HG02938 (cell line): Measurements from ENCODE around the gene FSIP1.

ENCODE experiments used
- ATAC-seq: cut with Tn5 transposase; IDR thresholded peaks from one replicate; pipeline ENCODE4 v1.9.1; 2021; ENCODE audit warnings: mild to moderate bottlenecking, moderate library complexity; ENCODE audit not compliant: unreplicated experiment

Gene FSIP1

DNA sequence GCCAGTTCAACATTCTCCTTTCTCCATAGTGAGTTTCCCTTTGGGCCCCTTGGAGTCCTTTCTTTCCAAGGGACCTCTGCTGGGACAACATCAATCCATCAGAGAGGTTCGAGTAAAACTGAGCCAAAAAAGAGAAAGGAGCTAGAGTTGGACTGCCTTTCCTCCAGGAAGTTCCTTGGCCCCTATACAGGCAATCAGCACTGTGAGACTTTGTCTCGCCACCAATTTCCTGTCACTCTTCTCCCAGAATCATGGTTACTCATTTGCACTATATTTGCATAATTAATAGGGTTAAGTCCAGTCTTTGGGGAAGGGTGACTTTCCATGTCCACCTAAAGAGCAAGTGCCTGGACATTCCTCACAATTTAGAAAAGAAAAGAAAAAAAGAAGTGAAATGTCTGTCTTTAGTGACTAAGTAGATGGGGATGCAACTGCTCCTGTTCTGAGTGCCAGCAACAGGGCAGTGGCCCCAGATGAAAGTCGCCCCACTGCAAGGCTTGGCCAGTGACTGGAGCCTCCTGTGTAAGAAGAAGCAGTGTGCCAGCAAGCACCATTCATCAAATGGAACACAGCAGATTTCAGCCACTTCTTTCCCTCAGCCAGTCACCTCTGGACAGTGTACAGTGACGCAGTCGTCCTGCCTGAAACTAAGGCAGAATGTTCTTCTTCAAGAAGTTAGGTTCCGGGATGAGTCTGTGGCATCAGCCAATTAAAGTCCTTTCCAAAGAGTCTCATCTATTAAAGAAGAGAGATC lies 91.6 kb downstream of the FSIP1 start:
- ATAC-seq = no peak

DNA sequence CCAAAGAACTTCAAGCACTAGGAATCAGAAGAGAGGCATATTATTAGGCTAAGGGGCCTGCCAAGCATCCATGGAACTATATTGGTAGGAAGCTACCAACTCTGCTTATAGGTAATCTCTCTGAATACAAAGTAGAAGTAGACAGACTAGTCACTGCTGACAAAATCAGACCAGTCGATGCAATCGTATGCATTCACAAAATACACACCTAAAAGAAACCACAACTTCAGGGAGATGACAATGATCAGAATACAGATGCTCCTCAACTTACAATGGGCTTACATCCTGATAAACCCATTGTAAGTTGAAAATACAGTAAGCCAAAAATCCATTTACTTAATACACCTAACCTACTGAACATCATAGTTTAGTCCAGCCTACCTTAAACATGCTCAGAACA lies 94.7 kb downstream of the FSIP1 start:
- no peak for ATAC-seq

DNA sequence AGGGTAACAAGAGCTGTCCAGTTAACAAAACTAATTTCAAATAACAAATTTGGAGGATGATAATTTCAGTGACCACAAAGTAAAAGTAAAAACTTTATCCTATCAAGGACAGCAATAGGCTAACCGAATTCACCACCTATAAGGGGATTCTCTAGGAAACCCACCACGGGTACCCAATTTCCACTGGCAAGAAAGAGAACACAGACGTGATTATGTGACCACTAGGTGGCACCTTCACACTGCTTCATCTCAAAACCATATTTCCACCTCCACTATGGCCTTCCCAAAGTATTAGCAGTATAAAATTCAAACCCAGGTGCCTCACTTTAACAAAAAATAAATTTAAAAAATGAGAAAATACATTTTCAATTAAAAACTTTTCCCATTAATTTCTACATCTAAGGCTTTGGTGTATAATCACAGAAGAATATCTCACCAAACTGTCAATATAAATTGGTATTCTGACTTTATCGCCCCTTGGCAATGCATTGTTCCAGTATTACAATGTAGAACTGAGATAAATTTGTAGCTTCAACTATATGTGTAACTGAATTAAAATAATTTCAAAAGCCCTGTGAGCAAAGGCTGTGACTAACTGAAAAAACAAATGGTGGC lies 96.5 kb downstream of the FSIP1 start:
- ATAC-seq = no peak

DNA sequence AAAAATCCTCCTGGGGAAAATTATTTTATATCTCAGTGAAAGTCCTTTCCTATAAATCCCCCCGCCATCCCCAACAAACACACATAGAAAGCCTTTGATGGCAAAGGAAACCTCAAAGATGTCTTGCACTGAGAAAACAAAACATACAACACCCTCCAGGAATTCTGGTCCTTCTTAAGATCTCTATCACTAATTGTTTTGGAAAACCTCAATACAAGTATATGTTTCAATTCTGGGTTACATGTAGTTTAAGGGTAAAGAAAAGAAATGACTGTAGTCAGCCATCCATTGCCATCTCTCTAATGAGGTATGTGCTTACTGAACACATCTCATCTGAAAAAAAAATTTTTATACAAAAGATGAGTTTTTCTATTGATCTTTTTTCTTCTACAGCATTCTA lies 97.3 kb downstream of the FSIP1 start:
- no peak for ATAC-seq

DNA sequence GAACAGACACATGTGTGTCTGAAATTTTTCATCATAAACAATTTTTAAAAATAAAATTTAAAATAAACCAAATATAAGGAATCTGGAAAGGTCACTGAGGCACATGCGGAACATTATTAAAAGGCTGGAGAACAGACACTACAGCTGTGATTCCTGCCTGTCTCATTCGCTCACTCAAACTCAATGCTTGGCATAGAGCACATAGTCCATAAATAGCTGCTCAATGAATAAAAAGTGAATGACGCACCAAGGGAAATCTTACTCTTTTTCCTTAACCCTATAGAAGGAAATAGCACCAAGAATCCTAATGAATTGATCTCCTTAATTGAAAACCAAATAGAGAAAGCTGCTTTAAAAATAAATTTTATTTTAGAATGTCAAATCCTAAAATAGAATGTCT lies 98.4 kb downstream of the FSIP1 start:
- no peak for ATAC-seq

DNA sequence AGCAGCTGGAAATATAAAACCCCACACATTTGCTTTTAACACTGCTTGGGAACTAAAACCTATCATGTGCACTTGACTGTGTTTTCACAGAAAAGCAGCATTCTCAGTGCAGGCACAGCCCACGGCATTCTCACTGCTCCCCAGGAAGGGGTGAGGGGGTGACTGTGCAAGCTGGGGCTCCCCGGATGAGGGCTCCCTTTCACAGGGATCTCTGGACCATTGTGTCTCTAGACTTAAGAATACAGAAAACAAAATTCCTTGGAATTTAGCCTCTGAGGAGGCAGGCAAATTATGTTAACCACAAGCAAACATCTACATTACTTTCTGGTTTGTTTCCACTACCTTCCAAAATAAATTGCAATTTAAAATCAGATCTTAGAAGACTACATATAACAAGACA lies 100.3 kb downstream of the FSIP1 start:
- ATAC-seq = no peak

DNA sequence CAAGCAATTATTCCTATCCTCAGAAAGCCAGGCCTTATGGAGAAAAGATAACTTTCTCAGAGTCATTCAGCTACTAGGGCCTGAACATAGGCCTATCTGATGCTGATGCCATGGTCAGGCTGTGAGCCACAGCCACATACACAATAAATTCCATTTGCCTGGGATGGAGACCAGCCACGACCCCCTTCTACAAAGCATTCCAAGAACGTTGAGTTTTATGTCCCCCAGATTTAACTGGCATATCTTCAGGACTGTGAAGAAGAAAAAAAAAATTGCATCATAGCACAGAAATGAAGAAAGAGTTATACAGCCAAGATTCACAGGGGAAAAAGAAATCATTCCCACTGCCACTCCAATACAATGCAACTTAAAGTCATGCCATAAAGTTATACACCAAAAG lies 101.8 kb downstream of the FSIP1 start:
- ATAC-seq = no peak

DNA sequence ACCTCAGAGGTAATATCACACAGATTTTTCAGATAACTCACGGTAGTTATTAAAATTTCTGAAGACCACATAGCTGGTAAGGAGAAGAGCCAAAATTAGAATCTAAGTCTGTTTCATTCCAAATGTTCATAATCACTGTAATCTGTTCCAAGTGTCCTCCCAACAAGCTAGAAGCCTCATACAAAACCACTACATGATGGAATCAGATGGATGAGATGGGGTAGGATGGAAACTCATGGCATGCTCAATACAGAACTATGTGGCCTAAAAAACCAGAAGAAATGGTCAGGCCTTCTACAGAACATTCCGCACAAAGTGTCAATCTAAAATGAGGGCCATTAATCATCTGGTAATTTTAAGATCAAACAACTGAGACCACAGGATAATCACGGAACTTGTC lies 110.0 kb downstream of the FSIP1 start:
- no peak for ATAC-seq

DNA sequence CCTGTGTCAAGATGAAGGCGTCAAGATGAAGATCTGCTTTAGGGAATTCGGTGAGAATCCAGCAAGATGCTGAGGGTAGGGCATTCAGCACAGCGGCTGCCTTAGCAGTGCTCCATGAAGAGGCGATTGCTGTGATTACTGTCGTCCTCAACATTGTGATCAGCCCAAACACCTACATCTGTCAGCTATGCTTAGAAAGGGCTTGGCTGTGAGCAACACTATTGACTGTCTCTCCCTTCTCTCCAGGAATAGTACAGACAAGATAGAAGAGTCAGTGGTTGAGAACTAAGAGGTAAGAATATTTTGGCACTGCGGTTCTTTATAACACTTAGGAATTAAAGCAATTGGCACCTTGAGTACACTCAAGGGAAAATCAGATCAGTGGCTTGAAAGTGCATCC lies 110.5 kb downstream of the FSIP1 start:
- no peak for ATAC-seq

DNA sequence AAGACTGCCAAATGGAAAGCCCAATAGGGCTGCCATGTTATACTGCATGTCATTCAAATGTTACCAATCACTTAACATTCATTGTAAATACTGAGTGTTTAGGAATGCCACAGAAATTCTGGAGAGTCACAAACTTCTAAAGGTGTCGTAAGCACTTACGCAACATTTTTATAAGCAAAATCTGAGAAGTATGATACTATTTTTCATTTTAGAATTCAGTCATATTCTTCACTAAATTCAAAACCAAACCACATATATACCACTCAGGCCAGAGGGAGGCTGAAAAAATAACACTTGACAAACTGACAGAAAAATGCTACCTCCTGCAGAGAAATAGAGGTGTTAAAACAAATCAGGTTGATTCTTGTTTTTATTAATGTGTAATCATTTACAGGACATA lies 112.0 kb downstream of the FSIP1 start:
- ATAC-seq = no peak

DNA sequence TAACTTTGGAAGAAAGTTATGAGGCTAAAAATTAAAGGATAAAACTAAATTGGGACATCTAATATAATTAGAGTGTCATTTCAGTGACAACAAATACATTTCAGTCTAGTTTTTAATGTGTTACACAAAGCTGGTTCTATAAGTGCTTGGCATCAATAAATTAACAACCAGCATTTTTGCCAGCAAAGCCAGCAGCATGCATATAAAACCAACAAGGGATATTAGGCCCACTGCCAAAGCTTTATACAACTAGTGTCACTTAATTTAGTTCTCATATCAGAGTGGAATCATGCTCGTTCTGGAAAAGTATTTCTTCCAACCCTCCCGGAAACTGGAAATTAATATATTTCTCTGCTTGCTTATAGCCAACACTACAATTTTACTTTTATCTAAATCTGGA lies 113.0 kb downstream of the FSIP1 start:
- ATAC-seq = no peak

DNA sequence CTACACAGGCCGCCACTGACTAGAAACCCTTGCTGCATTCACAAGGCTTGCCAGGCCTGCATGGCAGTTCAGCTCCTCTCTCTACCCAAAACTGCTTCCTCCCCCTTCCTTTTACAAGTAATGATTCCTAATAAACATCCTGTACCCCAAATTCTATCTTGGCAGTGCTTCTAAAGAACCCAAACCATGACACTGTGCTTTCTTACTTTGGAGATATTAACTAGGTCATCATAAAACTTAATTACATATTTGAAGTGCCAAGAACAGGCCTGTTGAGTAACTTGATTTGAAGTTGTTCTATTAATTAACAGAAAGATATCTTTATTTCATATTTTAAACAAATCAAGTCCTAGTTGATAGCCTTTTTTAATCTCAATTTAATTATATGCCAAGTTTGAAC lies 113.4 kb downstream of the FSIP1 start:
- no peak for ATAC-seq

DNA sequence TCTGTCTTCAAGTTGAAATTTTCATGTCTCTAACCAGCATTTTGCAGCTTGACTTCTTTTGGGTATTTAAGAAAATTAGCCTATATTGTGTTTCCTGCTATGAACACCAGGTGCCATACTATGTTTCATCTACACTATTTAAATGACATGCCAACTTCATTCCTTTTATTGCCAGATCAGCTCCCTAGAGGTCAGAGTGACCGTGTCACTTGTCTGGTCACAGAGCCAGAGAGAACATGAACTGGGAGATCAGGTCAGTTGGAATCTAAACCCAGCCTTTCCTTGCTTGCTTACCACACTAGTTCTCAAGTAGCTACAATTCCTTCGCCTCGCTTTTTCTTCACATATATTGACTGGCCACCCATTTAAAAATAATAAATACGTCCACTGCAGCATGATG lies 114.2 kb downstream of the FSIP1 start:
- ATAC-seq = no peak

DNA sequence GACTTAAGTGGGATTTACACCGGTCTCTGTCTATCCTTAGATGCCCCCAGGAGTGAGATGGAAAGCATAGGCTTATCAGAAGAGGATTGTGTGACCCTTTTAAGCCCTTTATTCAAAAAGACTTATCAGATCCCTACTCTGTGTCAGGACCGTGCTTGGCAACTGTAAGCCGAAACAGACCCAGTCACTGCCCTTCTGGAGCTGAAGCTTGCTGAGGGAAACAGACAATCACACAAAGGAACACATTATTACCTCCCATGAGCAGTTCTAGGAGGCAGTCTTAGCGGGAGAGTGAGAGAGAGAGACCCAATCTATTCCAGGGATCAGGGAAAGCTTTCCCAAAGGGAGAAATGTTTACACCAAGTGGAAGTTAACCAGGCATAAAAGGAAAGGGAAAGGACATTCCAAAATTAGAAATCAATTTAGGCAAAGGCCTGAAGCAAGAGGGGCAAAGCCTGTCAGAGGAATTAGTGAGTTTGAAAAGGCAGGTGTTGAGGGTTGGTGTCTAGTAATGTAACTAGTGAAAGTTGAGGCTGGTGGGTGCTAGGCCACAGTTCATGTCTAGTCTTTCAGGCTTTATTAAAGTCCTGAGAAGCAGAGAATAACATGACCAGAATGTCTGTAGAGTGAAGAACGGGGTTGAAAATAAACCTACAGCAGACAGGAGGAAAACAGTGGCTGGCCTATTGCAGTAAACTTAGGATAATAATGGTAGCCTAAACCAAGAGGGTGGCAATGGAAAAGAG lies 115.1 kb downstream of the FSIP1 start:
- no peak for ATAC-seq

DNA sequence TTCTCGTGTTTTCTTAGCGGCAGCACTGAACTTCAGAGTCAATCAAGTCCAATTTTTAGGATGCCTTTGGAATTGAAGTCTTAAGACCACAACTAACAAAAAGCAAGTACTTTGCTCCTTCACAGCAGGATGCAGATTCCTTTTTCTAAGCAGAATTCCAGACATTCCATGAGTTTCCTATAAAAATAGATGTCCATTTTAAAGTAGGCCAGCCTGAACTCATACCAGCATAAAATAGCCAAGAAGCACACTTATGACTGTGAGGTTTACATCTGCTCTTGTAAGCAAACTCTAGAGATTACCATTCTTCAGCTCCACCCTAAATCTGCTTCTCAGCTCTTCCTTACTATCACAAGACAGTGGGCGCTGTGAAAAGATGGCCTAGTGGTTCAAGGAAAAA lies 116.0 kb downstream of the FSIP1 start:
- ATAC-seq = no peak

DNA sequence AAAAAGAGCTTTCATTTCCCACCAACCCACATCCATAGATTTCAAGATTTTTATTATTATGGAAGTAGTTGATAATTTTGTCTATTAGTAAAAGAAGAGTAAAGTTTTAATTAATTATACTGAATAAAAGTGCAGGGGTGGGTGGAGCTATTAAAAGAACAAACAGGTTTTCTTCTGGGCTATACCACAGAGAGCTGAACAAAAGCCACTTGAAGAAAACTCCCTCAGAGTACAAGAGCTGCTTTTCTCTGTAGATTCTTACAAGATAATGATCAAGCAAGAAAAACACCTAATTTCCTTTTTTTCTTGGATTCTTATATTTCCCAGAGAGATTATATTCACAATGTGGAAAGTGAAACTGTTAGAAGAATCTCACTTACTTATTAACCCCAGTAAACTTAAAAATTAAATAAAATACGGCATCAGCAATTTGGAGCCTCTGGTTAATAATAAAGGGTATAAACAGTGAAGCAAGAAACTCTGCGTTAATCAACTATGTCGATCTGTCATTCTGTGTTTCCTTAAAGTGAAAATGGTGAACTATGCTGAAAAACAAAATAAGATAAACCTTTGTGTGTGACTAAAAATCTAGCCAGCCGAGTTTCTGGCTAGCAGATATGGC lies 116.9 kb downstream of the FSIP1 start:
- ATAC-seq = no peak

DNA sequence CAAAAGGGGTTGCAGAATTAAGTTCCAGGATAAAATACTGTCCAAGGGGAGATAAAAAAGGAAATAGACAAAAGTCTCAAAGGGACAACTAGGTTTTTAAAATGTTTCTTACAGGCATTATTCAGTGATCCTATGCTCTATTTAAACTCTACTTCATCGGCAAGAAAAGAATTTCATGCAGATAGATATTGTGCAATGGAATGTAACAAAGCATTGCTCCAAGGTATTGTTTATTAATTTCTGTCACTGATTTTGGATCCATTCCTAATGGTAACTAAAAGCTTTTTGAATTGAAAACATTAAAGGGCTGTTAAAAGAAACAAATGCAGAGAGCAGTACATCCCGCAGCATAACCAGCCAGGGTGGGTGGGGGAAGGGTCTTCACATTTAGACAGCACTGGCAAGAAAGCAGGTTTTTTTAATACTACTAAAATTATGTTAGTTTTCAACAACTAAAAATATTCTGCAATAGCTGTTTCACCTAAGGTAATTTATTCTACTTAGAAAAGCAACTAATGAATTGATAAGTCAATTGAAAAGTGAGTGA lies 118.9 kb downstream of the FSIP1 start:
- no peak for ATAC-seq

DNA sequence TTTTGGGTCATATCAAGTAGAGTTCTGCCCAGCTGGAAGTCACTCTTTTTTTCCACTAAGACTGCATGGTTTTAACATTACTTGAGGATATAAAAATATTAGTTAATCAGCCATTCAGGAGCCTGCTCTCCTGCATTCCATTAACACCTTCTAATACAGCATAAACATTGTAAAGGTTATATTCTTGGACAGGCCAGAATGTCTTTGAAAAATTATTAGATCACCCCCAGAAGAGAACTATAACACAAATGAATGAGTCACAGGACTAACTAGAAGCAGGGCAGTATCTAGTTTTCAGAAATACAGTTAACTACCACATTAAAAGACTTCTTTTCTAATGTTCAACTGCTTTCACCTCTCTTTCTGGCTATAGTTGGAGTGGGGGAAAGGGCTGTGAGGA lies 120.9 kb downstream of the FSIP1 start:
- no peak for ATAC-seq

DNA sequence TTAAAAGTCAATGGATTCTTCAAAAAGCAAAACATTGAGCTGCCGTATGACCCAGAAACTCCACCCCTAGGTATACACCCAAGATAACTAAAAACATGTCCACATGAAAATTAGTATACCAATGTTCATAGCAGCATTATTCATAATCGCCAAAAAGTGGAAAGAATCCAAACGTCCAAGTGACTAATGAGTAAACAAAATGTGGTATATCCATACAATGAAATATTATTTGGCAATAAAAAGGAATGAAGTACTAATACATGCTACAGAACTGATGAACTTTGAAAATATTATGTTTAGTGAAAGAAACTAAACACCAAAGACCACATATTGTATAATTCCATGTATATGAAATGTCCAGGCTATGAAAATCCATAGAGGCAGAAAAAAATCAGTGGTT lies 123.9 kb downstream of the FSIP1 start:
- ATAC-seq = no peak

DNA sequence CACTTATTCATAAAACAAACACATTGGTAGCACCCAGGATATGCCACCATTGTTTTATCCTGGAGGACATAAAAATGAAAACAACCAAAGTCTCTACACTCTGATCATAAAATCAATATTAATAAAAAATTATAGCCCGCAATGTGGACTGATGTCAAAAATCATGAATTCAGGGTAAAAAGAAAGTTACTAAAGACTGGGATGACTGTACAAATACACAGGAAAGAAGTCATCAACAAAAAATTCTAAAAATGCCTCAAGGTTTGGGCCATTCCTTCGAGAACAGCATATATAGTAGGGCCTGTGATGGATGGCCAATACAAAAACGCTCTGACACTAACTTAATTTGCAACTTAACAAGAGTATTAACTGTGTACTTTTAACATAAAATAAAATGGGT lies 125.0 kb downstream of the FSIP1 start:
- ATAC-seq = no peak

DNA sequence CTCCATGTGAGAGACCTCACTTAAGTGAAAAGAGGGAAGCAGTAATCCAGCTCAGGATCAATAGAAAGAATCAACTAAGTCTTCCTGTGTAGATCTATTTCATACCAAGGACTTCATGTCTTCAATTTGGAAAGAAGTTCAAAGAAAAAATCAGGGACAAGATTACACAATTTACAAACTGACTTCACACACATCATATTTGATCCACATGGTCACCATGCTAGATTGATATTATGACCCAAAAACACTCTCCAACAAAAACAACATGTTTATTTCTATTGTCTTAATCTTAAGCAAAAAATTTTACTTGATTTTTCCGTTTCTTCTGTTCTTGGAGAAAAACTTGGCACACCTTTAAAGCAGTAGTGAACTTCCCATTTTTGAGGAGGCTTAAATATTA lies 125.5 kb downstream of the FSIP1 start:
- ATAC-seq = no peak

DNA sequence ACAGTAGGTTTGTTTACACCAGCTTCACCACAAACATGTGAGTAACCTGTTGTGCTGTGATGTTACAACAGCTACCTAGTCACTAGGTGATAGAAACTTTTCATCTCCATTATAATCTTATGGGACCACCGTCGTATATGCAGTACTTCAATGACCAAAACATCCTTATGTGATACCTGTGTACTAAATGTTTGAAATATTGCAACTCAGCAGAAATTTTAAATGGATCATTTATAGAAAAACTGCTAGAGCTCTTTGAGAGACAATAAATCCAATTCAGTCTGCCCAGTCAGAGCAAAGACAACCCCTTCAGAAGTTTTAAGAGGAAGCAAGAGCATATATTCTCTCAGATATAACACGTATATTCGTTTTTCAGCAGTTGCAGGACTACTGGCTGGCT lies 128.3 kb downstream of the FSIP1 start:
- ATAC-seq = no peak
